ENCODE measurements around the gene ZNF438.

Gene ZNF438

GRCh38 chr10:30855131-30855530 is 176.5 kb downstream of the ZNF438 start:
- Histone ChIP-seq H3K27ac (ENCODE audit: low read depth, low read length) (no peak overlapping the region), H3K9me3 (ENCODE audit: control insufficient read depth, insufficient read depth, low read length) (no peaks in the 10 kb centered on the region), H4K20me1 (ENCODE audit: control insufficient read depth, insufficient read depth, low read depth, low read length) (no peaks in the 10 kb centered on the region), H3K4me3 (ENCODE audit: low read length) (no peak overlapping the region), H3K36me3 (ENCODE audit: control insufficient read depth, low read length) (no peaks in the 10 kb centered on the region), H3F3A (ENCODE audit: control insufficient read depth, insufficient read depth) (no peaks in the 10 kb centered on the region), H3K4me1 (ENCODE audit: control insufficient read depth, low read length) (no peaks in the 10 kb centered on the region), H3K9me2 (replicated peaks; ENCODE audit: control insufficient read depth, low read length) (no peaks in the 10 kb centered on the region), H3K27me3 (ENCODE audit: control insufficient read depth, low read length) (0 out of 2 replicates have a peak, but pooled peaks cover 4% of the 10 kb centered on the region), H3K4me2 (ENCODE audit: low read length) (no peak overlapping the region), H3K79me2 (ENCODE audit: control insufficient read depth, low read length) (no peaks in the 10 kb centered on the region)
- TF ChIP-seq EZH2phosphoT487 (IDR thresholded peaks at IDR 0.05; ENCODE audit: borderline replicate concordance, low read length): no peak
- no peak for TF ChIP-seq CTCF (IDR thresholded peaks at IDR 0.05; ENCODE audit: low read depth, low read length, poor library complexity, severe bottlenecking)

- Histone ChIP-seq H3K9me2 (replicated peaks; ENCODE audit: control insufficient read depth, low read length) (no peaks in the 10 kb centered on the region), H3K4me2 (ENCODE audit: low read length) (no peak overlapping the region), H3K27me3 (ENCODE audit: control insufficient read depth, low read length) (0 out of 2 replicates have a peak, but pooled peaks cover 4% of the 10 kb centered on the region)
Observed at GRCh38 chr10:30854656-30855055, 177.0 kb downstream of the ZNF438 start.

GRCh38 chr10:30853066-30853465 is 178.6 kb downstream of the ZNF438 start:
- Histone ChIP-seq H3K4me2 (ENCODE audit: low read length) (no peak overlapping the region), H3K4me3 (ENCODE audit: low read length) (no peak overlapping the region), H3F3A (ENCODE audit: control insufficient read depth, insufficient read depth) (no peaks in the 10 kb centered on the region), H3K27ac (ENCODE audit: low read depth, low read length) (no peak overlapping the region), H3K79me2 (ENCODE audit: control insufficient read depth, low read length) (no peaks in the 10 kb centered on the region), H4K20me1 (ENCODE audit: control insufficient read depth, insufficient read depth, low read depth, low read length) (no peaks in the 10 kb centered on the region), H3K9me2 (replicated peaks; ENCODE audit: control insufficient read depth, low read length) (no peaks in the 10 kb centered on the region), H3K9me3 (ENCODE audit: control insufficient read depth, insufficient read depth, low read length) (no peaks in the 10 kb centered on the region), H3K36me3 (ENCODE audit: control insufficient read depth, low read length) (no peaks in the 10 kb centered on the region), H3K4me1 (ENCODE audit: control insufficient read depth, low read length) (no peaks in the 10 kb centered on the region), H3K27me3 (ENCODE audit: control insufficient read depth, low read length) (no peaks in the 10 kb centered on the region)
- no peak for TF ChIP-seq CTCF (IDR thresholded peaks at IDR 0.05; ENCODE audit: low read depth, low read length, poor library complexity, severe bottlenecking)
- TF ChIP-seq EZH2phosphoT487 (IDR thresholded peaks at IDR 0.05; ENCODE audit: borderline replicate concordance, low read length): no peak

More at GRCh38 chr10:30854656-30855055, 177.0 kb downstream of the ZNF438 start:
- no peak overlapping the region for H3K27ac ChIP-seq (ENCODE audit: low read depth, low read length)
- H3K9me3 ChIP-seq (ENCODE audit: control insufficient read depth, insufficient read depth, low read length): no peaks in the 10 kb centered on the region
- H3K36me3 ChIP-seq (ENCODE audit: control insufficient read depth, low read length): no peaks in the 10 kb centered on the region
- TF ChIP-seq EZH2phosphoT487 (IDR thresholded peaks at IDR 0.05; ENCODE audit: borderline replicate concordance, low read length): no peak
- no peak for TF ChIP-seq CTCF (IDR thresholded peaks at IDR 0.05; ENCODE audit: low read depth, low read length, poor library complexity, severe bottlenecking)
- no peaks in the 10 kb centered on the region for H4K20me1 ChIP-seq (ENCODE audit: control insufficient read depth, insufficient read depth, low read depth, low read length)
- H3K4me1 ChIP-seq (ENCODE audit: control insufficient read depth, low read length): no peaks in the 10 kb centered on the region
- no peak overlapping the region for H3K4me3 ChIP-seq (ENCODE audit: low read length)
- no peaks in the 10 kb centered on the region for H3K79me2 ChIP-seq (ENCODE audit: control insufficient read depth, low read length)
- no peaks in the 10 kb centered on the region for H3F3A ChIP-seq (ENCODE audit: control insufficient read depth, insufficient read depth)

All from DOHH2 (cell line).